K562 (cell line): ENCODE measurements around the gene BCR. TPM values are rescaled to one million over a fixed set of nuclear protein-coding genes. Genes with fewer than 3 reads are reported as not detected.

Experiments used
- ATAC-seq: fragments of 200-7000 bp; cut with Tn5 transposase; 3 replicates; pipeline ENCODE4 v1.9.1; 2020; ENCODE audit warnings: moderate library complexity
- BruUV-seq: library from RNA; stranded (reverse); fragments of 400-500 nt; replicated peaks from 2 replicates; lab custom pipeline; 2021; lab: Mats Ljungman, UMichigan
- CTCF ChIA-PET: fragments of 300-600 bp; formaldehyde crosslinking; extraction: SDS; loops from one replicate; lab custom pipeline; 2021; ENCODE audit warnings: low intra/inter-chr PET ratio; lab: Yijun Ruan, JAX
- POLR2A ChIA-PET: fragments of 300-600, 350-650 bp; sonication (Branson Sonifier 250); formaldehyde crosslinking; extraction: SDS; loops from one replicate; lab custom pipeline; 2021; ENCODE audit warnings: antibody characterized with exemption, inconsistent platforms; lab: Yijun Ruan, JAX
- DNase-seq, 4 experiments: peaks; one replicate each; pipeline versions ENCODE4 v3.0.0 to v3.0.0-alpha.2; 2011 to 2018; ENCODE audit warnings: low spot score in 3 of 4, mixed read lengths in 3 of 4; ENCODE audit errors: extremely low read depth in 1 of 4
- FAIRE-seq: peaks from 2 replicates; lab custom pipeline; 2011; peaks lifted over from hg19 to GRCh38; lab: Jason Lieb, UNC
- H2AFZ ChIP-seq: 2 replicates; pipeline ENCODE4 v1.6.0; 2011; ENCODE audit warnings: low read depth, low read length, control low read depth, inconsistent platforms
- H3K27ac ChIP-seq: fragments of 200-600 bp; 3 replicates; pipeline ENCODE4 v1.8.0; 2011; ENCODE audit warnings: low read depth, mild to moderate bottlenecking, control low read depth, inconsistent platforms, low read length, moderate library complexity, mixed read lengths; ENCODE audit errors: extremely low read depth
- H3K27me3 ChIP-seq, 2 experiments: fragments of 300-600 bp in 1 of 2; 2 replicates in 1 of 2; 3 replicates in 1 of 2; pipeline versions ENCODE4 v1.6.0 to v1.8.0; 2011; ENCODE audit warnings: inconsistent platforms in 2 of 2, low read length in 2 of 2, mild to moderate bottlenecking in 1 of 2, mixed read lengths in 1 of 2, moderate library complexity in 1 of 2; ENCODE audit not compliant: control insufficient read depth in 2 of 2, insufficient read depth in 2 of 2
- H3K36me3 ChIP-seq: fragments of 300-600 bp; 3 replicates; pipeline ENCODE4 v1.8.0; 2011; ENCODE audit warnings: mild to moderate bottlenecking, low read length, inconsistent platforms; ENCODE audit not compliant: control insufficient read depth, insufficient read depth
- H3K4me1 ChIP-seq, 2 experiments: fragments of 200-600 bp in 1 of 2; replicated peaks in 1 of 2; 2 replicates in 1 of 2; 3 replicates in 1 of 2; pipeline versions ENCODE4 v1.5.1 to v1.8.0; 2011; ENCODE audit warnings: inconsistent platforms in 2 of 2, low read length in 2 of 2, mild to moderate bottlenecking in 1 of 2, mixed read lengths in 1 of 2, moderate library complexity in 1 of 2; ENCODE audit not compliant: control insufficient read depth in 2 of 2, insufficient read depth in 2 of 2
- H3K4me2 ChIP-seq: 2 replicates; pipeline ENCODE4 v1.6.1; 2011; ENCODE audit warnings: low read length, control low read depth, inconsistent platforms, mixed read lengths; ENCODE audit not compliant: insufficient read depth
- H3K4me3 ChIP-seq: fragments of 200-600 bp; sonication (generic), shearing (Covaris generic); 2 replicates; pipeline ENCODE4 v1.5.1; 2016; ENCODE audit warnings: control low read depth, inconsistent platforms
- H3K79me2 ChIP-seq: fragments of 200-600 bp; 3 replicates; pipeline ENCODE4 v1.8.0; 2011; ENCODE audit warnings: low read length, inconsistent platforms; ENCODE audit not compliant: control insufficient read depth, insufficient read depth
- H3K9ac ChIP-seq, 2 experiments: 2 replicates each; pipeline versions ENCODE4 v1.6.0 to v1.6.1; 2011; ENCODE audit warnings: low read depth in 2 of 2, low read length in 2 of 2, control low read depth in 1 of 2, inconsistent platforms in 1 of 2, mild to moderate bottlenecking in 1 of 2, mixed read lengths in 1 of 2; ENCODE audit not compliant: insufficient read depth in 1 of 2
- H3K9me1 ChIP-seq: one replicate; pipeline ENCODE4 v1.6.0; 2011; ENCODE audit warnings: inconsistent platforms, mild to moderate bottlenecking, low read length, moderate library complexity; ENCODE audit not compliant: control insufficient read depth, insufficient read depth
- H3K9me3 ChIP-seq: replicated peaks from 2 replicates; pipeline ENCODE4 v1.5.1; 2011; ENCODE audit warnings: low read depth, low read length, inconsistent platforms; ENCODE audit not compliant: control insufficient read depth, insufficient read depth
- H4K20me1 ChIP-seq: replicated peaks from 2 replicates; pipeline ENCODE4 v1.6.1; 2011; ENCODE audit warnings: low read length, inconsistent platforms, mixed read lengths; ENCODE audit not compliant: control insufficient read depth, insufficient read depth
- BHLHE40 ChIP-seq: IDR thresholded peaks from 2 replicates; pipeline ENCODE4 v1.6.1; 2011; ENCODE audit warnings: low read length, improper control_type of control experiment
- GABPB2 ChIP-seq: fragments of 250-450 bp; sonication (Bioruptor Pico); conservative IDR thresholded peaks from 2 replicates; pipeline ENCODE4 v1.5.1; 2021; ENCODE audit warnings: mild to moderate bottlenecking
- HCFC1 ChIP-seq: IDR thresholded peaks from 2 replicates; pipeline ENCODE4 v1.6.1; 2012; ENCODE audit warnings: low read depth, low read length, improper control_type of control experiment
- KHSRP ChIP-seq: fragments of 450-650 bp; IDR thresholded peaks from 2 replicates; pipeline ENCODE4 v1.6.1; 2017
- SMARCC2 ChIP-seq: fragments of 450-650 bp; IDR thresholded peaks from 2 replicates; pipeline ENCODE4 v1.6.1; 2017; ENCODE audit warnings: antibody characterized with exemption, moderate library complexity, mild to moderate bottlenecking, low read depth
- ZNF583 ChIP-seq: fragments of 250-450 bp; sonication (Bioruptor Pico); IDR thresholded peaks from 2 replicates; pipeline ENCODE4 v1.4.0; 2020
- ZNF76 ChIP-seq: fragments of 250-450 bp; sonication (Bioruptor Pico); IDR thresholded peaks from 2 replicates; pipeline ENCODE4 v1.4.0; 2020; ENCODE audit warnings: mild to moderate bottlenecking, moderate library complexity, borderline replicate concordance
- WGBS: fragments of 100-300 bp; shearing (Covaris generic); methylation state at CpG from one replicate; pipeline ENCODE4 v1.1.6; 2016; ENCODE audit warnings: low coverage, mixed read lengths; ENCODE audit not compliant: insufficient coverage; ENCODE audit errors: missing lambda C conversion rate; 5-methylcytosine and 5-hydroxymethylcytosine counted together
- in situ Hi-C: fragments of 300-500 bp; cut with MboI; formaldehyde crosslinking; loops from 4 replicates; pipeline ENCODE4 v1.15.0; 2018; ENCODE audit warnings: inconsistent platforms, mixed read lengths
- intact Hi-C: fragments of 100-400 bp; cut with micrococcal nuclease; formaldehyde crosslinking; loops from 2 replicates; pipeline ENCODE4 v1.14.2; 2022
- polyA plus RNA-seq, 8 experiments: library from polyadenylated mRNA; depleted of rRNA in 4 of 8; stranded (reverse) in 5 of 8; unstranded in 3 of 8; fragments of >200 nt; fragmentation: Nextera tagmentation in 2 of 8; fragmentation: Illumina TruSeq in 1 of 8; extraction: Ambion mirVana in 2 of 8; extraction: Trizol in 1 of 8; gene quantifications; 2 replicates each; pipeline versions ENCODE4 v1.2.1 to v1.2.3, GENCODE V29; 2011 to 2014; ENCODE audit warnings: inconsistent platforms in 1 of 8, missing spikeins in 1 of 8
- total RNA-seq, 7 experiments: library from RNA; depleted of rRNA in 6 of 7; stranded (reverse); fragments of >200 nt in 6 of 7; fragmentation: Illumina TruSeq in 2 of 7; extraction: Trizol in 2 of 7; gene quantifications; 2 replicates each; pipeline versions ENCODE4 v1.2.1 to v1.2.3, GENCODE V29; 2011 to 2021; ENCODE audit warnings: low replicate concordance in 1 of 7
- TF ChIP-seq, protein P1 (sequence below): fragments of 150-350 bp; IDR thresholded peaks from 2 replicates; pipeline ENCODE4 v1.6.1; 2014; ENCODE audit warnings: low read depth, mild to moderate bottlenecking, low read length, borderline replicate concordance
- TF ChIP-seq, protein P2 (sequence below): IDR thresholded peaks from 2 replicates; pipeline ENCODE4 v1.6.1; 2012; ENCODE audit warnings: low read depth, low read length, improper control_type of control experiment, borderline replicate concordance
- TF ChIP-seq, protein P3 (sequence below), 2 experiments: fragments of 450-650 bp in 1 of 2; sonication (generic) in 1 of 2; formaldehyde crosslinking in 1 of 2; IDR thresholded peaks in 1 of 2; conservative IDR thresholded peaks in 1 of 2; 2 replicates each; pipeline versions ENCODE4 v1.6.1 to v1.8.1; 2016 to 2023; ENCODE audit warnings: mild to moderate bottlenecking in 2 of 2, moderate library complexity in 2 of 2, inconsistent platforms in 1 of 2, missing genetic modification reagents in 1 of 2
- TF ChIP-seq, protein P4 (sequence below): fragments of 250-450 bp; sonication (Bioruptor Pico); IDR thresholded peaks from 2 replicates; pipeline ENCODE4 v1.6.1; 2021; ENCODE audit warnings: mild to moderate bottlenecking

BCR gene
- total and polyA plus RNA-seq, 9 of the 15 experiments (the other 6 are each of a cell fraction or from before 2014, with no cell fraction given): 0.41 to 150 (median 45.6) TPM

DNA sequence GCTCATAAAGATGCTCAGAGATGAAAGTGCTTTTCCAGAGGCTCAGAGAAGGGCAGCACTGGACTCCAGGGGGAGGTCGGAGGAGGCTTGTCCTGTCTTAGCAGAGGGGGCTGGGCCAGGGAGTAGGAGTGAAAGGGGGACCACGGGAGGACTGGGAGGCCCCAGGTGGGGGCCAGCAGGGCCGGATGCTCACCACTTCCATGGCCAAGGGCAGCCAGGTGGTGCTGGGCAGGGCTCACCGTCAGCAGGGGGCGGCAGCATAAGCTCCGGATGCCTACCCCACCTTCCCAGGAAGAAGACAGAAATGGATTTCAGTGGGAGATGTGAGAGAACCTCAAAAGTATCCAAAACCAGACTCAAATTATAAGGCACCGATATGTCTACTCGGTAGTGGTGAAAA lies 24.0 kb upstream of the BCR start (continued):
- peak; percentile 35; the same call in 1 of the 2 replicates for TF ChIP-seq HCFC1
- TF ChIP-seq, all 486 proteins: peak for 8

DNA sequence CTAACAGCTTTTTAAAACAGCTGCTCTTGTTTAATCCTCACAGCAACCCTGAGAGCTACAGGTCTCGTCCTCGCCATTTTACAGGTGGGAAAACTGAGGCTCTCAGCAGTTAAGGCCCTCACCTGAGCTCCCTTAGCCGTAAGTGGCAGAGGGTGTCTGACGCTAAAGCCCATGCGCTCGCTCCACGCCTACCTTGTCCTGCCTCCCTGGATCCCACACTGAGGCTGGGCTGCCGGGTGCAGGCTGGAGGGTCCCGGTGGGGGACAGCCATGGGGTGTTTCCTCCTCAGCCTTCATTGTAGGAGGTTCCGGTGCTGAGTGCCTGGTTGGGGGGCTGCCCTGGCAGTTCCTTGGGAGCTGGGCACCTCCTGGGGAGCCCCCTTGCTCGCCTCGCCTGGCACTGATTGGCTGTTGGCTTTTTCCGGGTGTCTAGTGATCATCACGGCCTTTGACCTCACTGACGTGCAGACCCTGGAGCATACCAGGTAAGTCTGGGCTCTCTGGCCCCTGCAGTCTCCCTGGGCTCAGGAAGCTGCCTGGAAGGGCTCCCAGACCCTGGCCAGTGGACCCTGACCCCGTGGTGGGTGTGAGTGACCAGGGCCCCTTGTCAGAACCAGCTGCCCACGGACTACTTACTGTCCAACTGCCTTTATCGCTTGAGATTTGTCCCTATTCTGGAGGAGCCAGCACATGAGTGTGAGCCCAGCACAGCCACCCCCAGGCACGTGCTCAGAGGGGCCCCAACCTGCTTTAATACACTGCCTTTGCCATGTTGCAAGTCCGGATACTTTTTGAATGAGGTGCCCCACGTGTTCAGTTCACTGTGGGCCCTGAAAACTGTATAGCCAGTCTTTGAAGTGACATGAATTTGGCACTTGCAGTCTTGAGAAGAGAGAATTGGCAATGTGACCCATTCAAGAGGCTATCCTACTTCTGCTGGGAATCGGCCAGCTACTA lies 22.5 kb upstream of the BCR start:
- Histone ChIP-seq H3K4me3 (no peak overlapping the region), H3K27me3 (peaks cover 82 to 98% of the 10 kb centered on the region in 2 experiments), H3K4me1 (peaks cover 4 to 38% of the 10 kb centered on the region in 2 experiments; a peak in 3 of 5 replicates), H3K27ac (no peak overlapping the region), H3K9me3 (no peaks in the 10 kb centered on the region), H3K9me1 (peaks cover 4% of the 10 kb centered on the region), H3K9ac (peak overlapping the region in 1 of 2 experiments; percentile 43; a peak in 2 of 4 replicates), H3K36me3 (no peaks in the 10 kb centered on the region), H3K79me2 (no peaks in the 10 kb centered on the region), H3K4me2 (no peak overlapping the region), H2AFZ (no peak overlapping the region), H4K20me1 (peaks cover 83% of the 10 kb centered on the region)
- intact Hi-C loops: no loop called here
- no TSS peak for BruUV-seq
- DNase-seq (peak in 1 of 4 experiments; percentile 60), FAIRE-seq (no peak), ATAC-seq (no peak)
- 4% methylated on average over 22 of the region's 22 CpGs for WGBS
- TF ChIP-seq ZNF76 (CRISPR knock-in tag): no peak
- TF ChIP-seq ZNF583 (CRISPR knock-in tag): no peak
- TF ChIP-seq, protein P1, sequence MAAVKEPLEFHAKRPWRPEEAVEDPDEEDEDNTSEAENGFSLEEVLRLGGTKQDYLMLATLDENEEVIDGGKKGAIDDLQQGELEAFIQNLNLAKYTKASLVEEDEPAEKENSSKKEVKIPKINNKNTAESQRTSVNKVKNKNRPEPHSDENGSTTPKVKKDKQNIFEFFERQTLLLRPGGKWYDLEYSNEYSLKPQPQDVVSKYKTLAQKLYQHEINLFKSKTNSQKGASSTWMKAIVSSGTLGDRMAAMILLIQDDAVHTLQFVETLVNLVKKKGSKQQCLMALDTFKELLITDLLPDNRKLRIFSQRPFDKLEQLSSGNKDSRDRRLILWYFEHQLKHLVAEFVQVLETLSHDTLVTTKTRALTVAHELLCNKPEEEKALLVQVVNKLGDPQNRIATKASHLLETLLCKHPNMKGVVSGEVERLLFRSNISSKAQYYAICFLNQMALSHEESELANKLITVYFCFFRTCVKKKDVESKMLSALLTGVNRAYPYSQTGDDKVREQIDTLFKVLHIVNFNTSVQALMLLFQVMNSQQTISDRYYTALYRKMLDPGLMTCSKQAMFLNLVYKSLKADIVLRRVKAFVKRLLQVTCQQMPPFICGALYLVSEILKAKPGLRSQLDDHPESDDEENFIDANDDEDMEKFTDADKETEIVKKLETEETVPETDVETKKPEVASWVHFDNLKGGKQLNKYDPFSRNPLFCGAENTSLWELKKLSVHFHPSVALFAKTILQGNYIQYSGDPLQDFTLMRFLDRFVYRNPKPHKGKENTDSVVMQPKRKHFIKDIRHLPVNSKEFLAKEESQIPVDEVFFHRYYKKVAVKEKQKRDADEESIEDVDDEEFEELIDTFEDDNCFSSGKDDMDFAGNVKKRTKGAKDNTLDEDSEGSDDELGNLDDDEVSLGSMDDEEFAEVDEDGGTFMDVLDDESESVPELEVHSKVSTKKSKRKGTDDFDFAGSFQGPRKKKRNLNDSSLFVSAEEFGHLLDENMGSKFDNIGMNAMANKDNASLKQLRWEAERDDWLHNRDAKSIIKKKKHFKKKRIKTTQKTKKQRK: 0 out of 2 replicates have a peak, but pooled peaks have one; percentile 16
- no peak for TF ChIP-seq GABPB2 (CRISPR knock-in tag)
- no peak for TF ChIP-seq SMARCC2
- TF ChIP-seq, protein P2, sequence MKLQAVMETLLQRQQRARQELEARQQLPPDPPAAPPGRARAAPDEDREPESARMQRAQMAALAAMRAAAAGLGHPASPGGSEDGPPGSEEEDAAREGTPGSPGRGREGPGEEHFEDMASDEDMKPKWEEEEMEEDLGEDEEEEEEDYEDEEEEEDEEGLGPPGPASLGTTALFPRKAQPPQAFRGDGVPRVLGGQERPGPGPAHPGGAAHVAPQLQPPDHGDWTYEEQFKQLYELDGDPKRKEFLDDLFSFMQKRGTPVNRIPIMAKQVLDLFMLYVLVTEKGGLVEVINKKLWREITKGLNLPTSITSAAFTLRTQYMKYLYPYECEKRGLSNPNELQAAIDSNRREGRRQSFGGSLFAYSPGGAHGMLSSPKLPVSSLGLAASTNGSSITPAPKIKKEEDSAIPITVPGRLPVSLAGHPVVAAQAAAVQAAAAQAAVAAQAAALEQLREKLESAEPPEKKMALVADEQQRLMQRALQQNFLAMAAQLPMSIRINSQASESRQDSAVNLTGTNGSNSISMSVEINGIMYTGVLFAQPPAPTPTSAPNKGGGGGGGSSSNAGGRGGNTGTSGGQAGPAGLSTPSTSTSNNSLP: no peak
- TF ChIP-seq KHSRP: no peak
- TF ChIP-seq, protein P3, sequence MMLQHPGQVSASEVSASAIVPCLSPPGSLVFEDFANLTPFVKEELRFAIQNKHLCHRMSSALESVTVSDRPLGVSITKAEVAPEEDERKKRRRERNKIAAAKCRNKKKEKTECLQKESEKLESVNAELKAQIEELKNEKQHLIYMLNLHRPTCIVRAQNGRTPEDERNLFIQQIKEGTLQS (IDR thresholded peaks at IDR 0.05): no peak
- TF ChIP-seq, protein P3 (CRISPR knock-in tag; conservative IDR thresholded peaks at IDR 0.05): 0 out of 2 replicates have a peak, but pooled peaks have one; percentile 15
- TF ChIP-seq, protein P4, sequence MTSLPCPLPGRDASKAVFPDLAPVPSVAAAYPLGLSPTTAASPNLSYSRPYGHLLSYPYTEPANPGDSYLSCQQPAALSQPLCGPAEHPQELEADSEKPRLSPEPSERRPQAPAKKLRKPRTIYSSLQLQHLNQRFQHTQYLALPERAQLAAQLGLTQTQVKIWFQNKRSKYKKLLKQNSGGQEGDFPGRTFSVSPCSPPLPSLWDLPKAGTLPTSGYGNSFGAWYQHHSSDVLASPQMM (CRISPR knock-in tag): no peak
- TF ChIP-seq BHLHE40: peak; percentile 77
- POLR2A ChIA-PET: interaction anchor here (0.7 to 86.5 kb wide), 18 partner anchors 11 to 473 kb away, joined by 3 to 3476 read pairs (median 5); partner anchors contain the start of genes BCR and RAB36
- CTCF ChIA-PET: interaction anchor here (0.7 to 3.1 kb wide), 4 partner anchors 23 to 199 kb away, joined by 3 to 16 read pairs (median 5); partner anchors contain the start of gene BCR
- in situ Hi-C loops: loop anchor here (25.0 kb wide), 1 partner anchor 429 kb away; the partner anchor contains the start of gene IGLL1
